HCT116 (cell line): ENCODE data around the gene SLC12A3.

Source experiments
- CEBPB ChIP-seq: IDR thresholded peaks from 2 replicates; pipeline ENCODE4 v1.6.1; 2012; ENCODE audit warnings: low read depth
- EZH2 ChIP-seq: fragments of 200-600 bp; sonication (generic); IDR thresholded peaks from 2 replicates; pipeline ENCODE4 v1.6.1; 2017; ENCODE audit warnings: antibody characterized with exemption, mixed run types
- EZH2phosphoT487 ChIP-seq: fragments of 200-600 bp; IDR thresholded peaks from 2 replicates; pipeline ENCODE4 v1.6.1; 2018; ENCODE audit warnings: antibody characterized with exemption, borderline replicate concordance
- POLR2A ChIP-seq: IDR thresholded peaks from 2 replicates; pipeline ENCODE4 v1.7.0; 2011; ENCODE audit warnings: borderline replicate concordance; ENCODE audit not compliant: insufficient read depth, insufficient read length; ENCODE audit errors: extremely low read depth
- POLR2AphosphoS5 ChIP-seq: IDR thresholded peaks from 2 replicates; pipeline ENCODE4 v1.6.1; 2011; ENCODE audit warnings: mild to moderate bottlenecking, low read depth, low read length, moderate library complexity
- RAD21 ChIP-seq: IDR thresholded peaks from 2 replicates; pipeline ENCODE4 v1.6.1; 2012; ENCODE audit warnings: low read depth, mild to moderate bottlenecking
- TCF7L2 ChIP-seq: IDR thresholded peaks from 2 replicates; pipeline ENCODE4 v1.7.0; 2011; ENCODE audit warnings: borderline replicate concordance, inconsistent platforms; ENCODE audit not compliant: insufficient read depth, insufficient read length; ENCODE audit errors: extremely low read depth
- ZNF274 ChIP-seq: fragments of 200-500 bp; sonication (Bioruptor generic); IDR thresholded peaks from 2 replicates; pipeline ENCODE4 v1.6.1; 2014; ENCODE audit warnings: mild to moderate bottlenecking, low read depth, low read length, inconsistent platforms
- TF ChIP-seq, protein P1 (sequence below), 3 experiments: fragments of 200-600 bp in 1 of 3; sonication (generic) in 1 of 3; IDR thresholded peaks in 2 of 3; conservative IDR thresholded peaks in 1 of 3; 2 replicates each; pipeline ENCODE4 v1.5.1; 2012 to 2017; ENCODE audit warnings: low read depth in 2 of 3, low read length in 2 of 3, antibody characterized with exemption in 1 of 3, borderline replicate concordance in 1 of 3, control low read depth in 1 of 3, mild to moderate bottlenecking in 1 of 3, mixed read lengths in 1 of 3, mixed run types in 1 of 3, moderate library complexity in 1 of 3; ENCODE audit not compliant: insufficient read depth in 1 of 3
- TF ChIP-seq, protein P2 (sequence below): IDR thresholded peaks from 2 replicates; pipeline ENCODE4 v1.6.1; 2012
- TF ChIP-seq, protein P3 (sequence below): IDR thresholded peaks from 2 replicates; pipeline ENCODE4 v1.6.1; 2012

DNA sequence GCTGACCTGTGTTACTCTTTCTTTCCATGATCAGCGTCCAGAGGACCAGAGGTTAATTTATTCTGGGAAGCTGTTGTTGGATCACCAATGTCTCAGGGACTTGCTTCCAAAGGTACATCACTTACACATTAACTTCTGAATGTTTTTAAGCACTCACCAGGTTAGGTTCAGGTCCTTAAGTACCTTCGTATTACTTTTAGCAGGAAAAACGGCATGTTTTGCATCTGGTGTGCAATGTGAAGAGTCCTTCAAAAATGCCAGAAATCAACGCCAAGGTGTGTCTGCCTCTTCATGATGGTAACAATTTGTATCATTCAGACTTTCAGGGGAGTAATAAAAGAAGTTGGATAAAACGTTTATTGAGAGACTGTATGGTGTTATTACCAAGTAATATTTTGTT lies 70.2 kb downstream of the SLC12A3 start:
- TF ChIP-seq, protein P1, sequence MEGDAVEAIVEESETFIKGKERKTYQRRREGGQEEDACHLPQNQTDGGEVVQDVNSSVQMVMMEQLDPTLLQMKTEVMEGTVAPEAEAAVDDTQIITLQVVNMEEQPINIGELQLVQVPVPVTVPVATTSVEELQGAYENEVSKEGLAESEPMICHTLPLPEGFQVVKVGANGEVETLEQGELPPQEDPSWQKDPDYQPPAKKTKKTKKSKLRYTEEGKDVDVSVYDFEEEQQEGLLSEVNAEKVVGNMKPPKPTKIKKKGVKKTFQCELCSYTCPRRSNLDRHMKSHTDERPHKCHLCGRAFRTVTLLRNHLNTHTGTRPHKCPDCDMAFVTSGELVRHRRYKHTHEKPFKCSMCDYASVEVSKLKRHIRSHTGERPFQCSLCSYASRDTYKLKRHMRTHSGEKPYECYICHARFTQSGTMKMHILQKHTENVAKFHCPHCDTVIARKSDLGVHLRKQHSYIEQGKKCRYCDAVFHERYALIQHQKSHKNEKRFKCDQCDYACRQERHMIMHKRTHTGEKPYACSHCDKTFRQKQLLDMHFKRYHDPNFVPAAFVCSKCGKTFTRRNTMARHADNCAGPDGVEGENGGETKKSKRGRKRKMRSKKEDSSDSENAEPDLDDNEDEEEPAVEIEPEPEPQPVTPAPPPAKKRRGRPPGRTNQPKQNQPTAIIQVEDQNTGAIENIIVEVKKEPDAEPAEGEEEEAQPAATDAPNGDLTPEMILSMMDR (IDR thresholded peaks at IDR 0.05 in 2 of 3, conservative IDR thresholded peaks at IDR 0.05 in 1 of 3; ENCODE audit: borderline replicate concordance in 1 of 3, insufficient read depth in 1 of 3, low read depth in 2 of 3, low read length in 2 of 3): no peak
- TF ChIP-seq, protein P2, sequence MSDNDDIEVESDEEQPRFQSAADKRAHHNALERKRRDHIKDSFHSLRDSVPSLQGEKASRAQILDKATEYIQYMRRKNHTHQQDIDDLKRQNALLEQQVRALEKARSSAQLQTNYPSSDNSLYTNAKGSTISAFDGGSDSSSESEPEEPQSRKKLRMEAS: no peak
- TF ChIP-seq POLR2A (no peak), TCF7L2 (no peak), ZNF274 (no peak), EZH2phosphoT487 (no peak), CEBPB (no peak), EZH2 (no peak), POLR2AphosphoS5 (no peak), RAD21 (no peak)
- TF ChIP-seq, protein P3, sequence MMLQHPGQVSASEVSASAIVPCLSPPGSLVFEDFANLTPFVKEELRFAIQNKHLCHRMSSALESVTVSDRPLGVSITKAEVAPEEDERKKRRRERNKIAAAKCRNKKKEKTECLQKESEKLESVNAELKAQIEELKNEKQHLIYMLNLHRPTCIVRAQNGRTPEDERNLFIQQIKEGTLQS: no peak
